ENCODE measurements around the gene HIKESHI.
"Not testable (repeated sequence)": the region's sequence is repeated elsewhere in the genome, so short reads cannot be mapped to it uniquely, and the experiment has no call there.

The HIKESHI gene

GRCh38 chr11:86294026-86294425, 8.0 kb upstream of the HIKESHI start:
- DNase-seq = no peak

GRCh38 chr11:86301742-86302091, 323 bp upstream of the HIKESHI start:
- no peak for DNase-seq

- DNase-seq = no peak
These were observed 1.2 kb downstream of the HIKESHI start for GRCh38 chr11:86303257-86303656.

GRCh38 chr11:86308710-86309109, 6.7 kb downstream of the HIKESHI start:
- DNase-seq = not testable (repeated sequence)

GRCh38 chr11:86313793-86314192, 11.8 kb downstream of the HIKESHI start:
- no peak for DNase-seq

- DNase-seq = no peak
These were observed 12.6 kb downstream of the HIKESHI start for GRCh38 chr11:86314636-86315035.

- DNase-seq = no peak
These were observed 33.2 kb downstream of the HIKESHI start for GRCh38 chr11:86335131-86335767.

GRCh38 chr11:86337227-86337626, 35.2 kb downstream of the HIKESHI start:
- DNase-seq = no peak

GRCh38 chr11:86341382-86341781, 39.3 kb downstream of the HIKESHI start:
- no peak for DNase-seq

GRCh38 chr11:86346513-86346912, 44.5 kb downstream of the HIKESHI start:
- DNase-seq = no peak

- DNase-seq = no peak
These were observed 53.2 kb downstream of the HIKESHI start for GRCh38 chr11:86355256-86355655.

- not testable (repeated sequence) for DNase-seq
These were observed 55.4 kb downstream of the HIKESHI start for GRCh38 chr11:86357412-86357811.

GRCh38 chr11:86358720-86359119, 56.7 kb downstream of the HIKESHI start:
- DNase-seq = no peak

GRCh38 chr11:86360775-86361395, 58.8 kb downstream of the HIKESHI start:
- no peak for DNase-seq

GRCh38 chr11:86363424-86363823, 61.4 kb downstream of the HIKESHI start:
- DNase-seq = no peak

GRCh38 chr11:86365546-86365945, 63.5 kb downstream of the HIKESHI start:
- no peak for DNase-seq

- DNase-seq = no peak
These were observed 67.6 kb downstream of the HIKESHI start for GRCh38 chr11:86369668-86370067.

- no peak for DNase-seq
These were observed 68.1 kb downstream of the HIKESHI start for GRCh38 chr11:86370171-86370570.

- DNase-seq = no peak
These were observed 69.0 kb downstream of the HIKESHI start for GRCh38 chr11:86370922-86371594.

GRCh38 chr11:86372041-86372440, 70.0 kb downstream of the HIKESHI start:
- DNase-seq = no peak

- DNase-seq = no peak
These were observed 70.5 kb downstream of the HIKESHI start for GRCh38 chr11:86372586-86372985.

- no peak for DNase-seq
These were observed 72.0 kb downstream of the HIKESHI start for GRCh38 chr11:86374069-86374468.

- DNase-seq = no peak
These were observed 72.5 kb downstream of the HIKESHI start, which contains the start of gene CCDC81 for GRCh38 chr11:86374586-86374985. CCDC81 (plus strand) TSS chr11:86374887; CDS start chr11:86375164, 277 bp downstream.

- no peak for DNase-seq
These were observed 75.9 kb downstream of the HIKESHI start for GRCh38 chr11:86377972-86378371.
